NCI-H774 (cell line): Measurements from ENCODE around the gene GASK1A.

Source experiments
- DNase-seq: peaks from one replicate; lab custom pipeline; 2025; lab: John Stamatoyannopoulos, UW

GASK1A gene

GRCh38 chr3:43013743-43014155 is 34.6 kb downstream of the GASK1A start:
- DNase-seq, result no peak

GRCh38 chr3:43014241-43014640 is 35.1 kb downstream of the GASK1A start:
- no peak for DNase-seq

GRCh38 chr3:43014956-43015355 is 35.8 kb downstream of the GASK1A start:
- DNase-seq, result no peak

GRCh38 chr3:43015572-43015971 is 36.5 kb downstream of the GASK1A start:
- no peak for DNase-seq

GRCh38 chr3:43015991-43016865 is 37.1 kb downstream of the GASK1A start:
- no peak for DNase-seq

GRCh38 chr3:43017004-43017403 is 37.9 kb downstream of the GASK1A start:
- DNase-seq, result no peak

GRCh38 chr3:43017593-43018195 is 38.6 kb downstream of the GASK1A start:
- no peak for DNase-seq

GRCh38 chr3:43018246-43018645 is 39.1 kb downstream of the GASK1A start:
- no peak for DNase-seq

GRCh38 chr3:43019006-43019809 is 40.1 kb downstream of the GASK1A start:
- no peak for DNase-seq

- DNase-seq, result no peak
These were observed 40.7 kb downstream of the GASK1A start for GRCh38 chr3:43019826-43020225.

GRCh38 chr3:43021186-43021585 is 42.1 kb downstream of the GASK1A start:
- DNase-seq, result no peak

- DNase-seq, result no peak
These were observed 43.0 kb downstream of the GASK1A start for GRCh38 chr3:43022121-43022520.

- DNase-seq, result no peak
These were observed 44.0 kb downstream of the GASK1A start for GRCh38 chr3:43023066-43023465.

- DNase-seq, result no peak
These were observed 44.6 kb downstream of the GASK1A start for GRCh38 chr3:43023746-43024145.

GRCh38 chr3:43024181-43024885 is 45.2 kb downstream of the GASK1A start:
- no peak for DNase-seq

- no peak for DNase-seq
These were observed 46.3 kb downstream of the GASK1A start for GRCh38 chr3:43025423-43025822.

GRCh38 chr3:43028001-43028400 is 48.9 kb downstream of the GASK1A start:
- DNase-seq, result no peak

GRCh38 chr3:43028678-43029490 is 49.8 kb downstream of the GASK1A start:
- no peak for DNase-seq

- DNase-seq, result no peak
These were observed 51.2 kb downstream of the GASK1A start for GRCh38 chr3:43030162-43030935.

GRCh38 chr3:43031485-43031884 is 52.4 kb downstream of the GASK1A start:
- no peak for DNase-seq
